ENCODE results near the gene DRAXIN. TPM values are rescaled to one million over a fixed set of nuclear protein-coding genes. Genes with fewer than 3 reads are reported as not detected.

Gene DRAXIN
- total RNA-seq, 1 donor from 2014 or later = 0.08 TPM

DNA sequence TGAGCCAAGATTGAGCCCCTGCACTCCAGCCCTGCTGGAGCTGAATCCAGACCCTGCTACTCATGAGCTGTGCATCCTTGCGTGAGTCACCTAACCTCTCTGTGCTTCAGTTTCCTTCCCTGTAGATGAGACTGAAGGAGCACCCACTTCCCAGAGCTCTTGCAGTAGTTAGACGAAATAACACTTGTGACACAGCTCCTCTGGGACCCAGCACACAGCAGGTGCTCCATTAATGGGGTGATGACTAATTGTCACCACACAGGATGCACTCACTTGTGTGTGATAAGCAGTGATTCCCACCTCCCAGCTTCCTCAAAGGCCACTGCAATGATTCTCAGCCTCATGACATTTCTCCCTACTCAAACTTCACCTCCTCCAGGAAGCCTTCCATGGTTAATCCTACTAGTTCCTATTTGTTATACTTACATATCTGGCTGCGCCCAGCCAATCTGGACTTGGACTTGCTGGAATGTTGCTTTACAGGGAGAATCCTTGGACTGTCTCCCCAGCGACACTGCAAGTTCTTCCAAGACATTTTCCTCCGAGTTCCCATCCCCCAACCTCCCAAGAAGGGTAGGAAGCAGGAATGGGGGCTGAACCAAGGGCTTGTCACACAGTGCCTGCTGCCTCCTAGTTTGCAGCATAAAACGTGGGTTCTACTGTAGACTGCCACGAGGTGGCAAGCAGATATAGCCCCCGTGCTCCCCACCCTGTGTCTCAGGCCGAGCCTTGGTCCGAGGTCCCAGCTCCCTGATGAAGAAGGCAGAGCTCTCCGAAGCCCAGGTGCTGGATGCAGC lies 17.2 kb downstream of the DRAXIN start:
- no peak for DNase-seq (ENCODE audit: low spot score)

DNA sequence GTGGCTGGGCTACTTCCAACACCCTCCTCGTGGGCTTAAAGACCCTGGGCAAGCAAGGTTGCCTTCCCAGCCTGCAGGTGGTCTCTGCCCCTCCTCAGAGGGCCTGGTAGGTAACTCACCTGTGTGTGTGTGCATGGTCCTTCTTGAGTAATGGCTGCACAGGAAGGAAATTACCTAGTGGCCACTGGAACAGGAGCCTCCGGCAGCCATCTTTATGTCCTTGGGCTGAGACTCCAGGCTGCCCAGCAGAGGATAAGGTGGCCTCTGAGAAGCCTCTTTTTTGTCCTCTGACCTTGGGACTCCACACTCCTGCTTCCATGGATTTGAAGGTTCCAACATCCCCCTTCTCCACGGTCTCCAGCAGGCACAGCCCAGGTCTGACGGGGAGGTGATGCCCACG lies 20.0 kb downstream of the DRAXIN start:
- DNase-seq (ENCODE audit: low spot score) = no peak

GRCh38 chr1:11712285-11712684 lies 20.8 kb downstream of the DRAXIN start:
- no peak for DNase-seq (ENCODE audit: low spot score)

GRCh38 chr1:11713095-11713494 lies 21.6 kb downstream of the DRAXIN start:
- DNase-seq (ENCODE audit: low spot score) = no peak

GRCh38 chr1:11714831-11715575 lies 23.5 kb downstream of the DRAXIN start:
- no peak for DNase-seq (ENCODE audit: low spot score)

DNA sequence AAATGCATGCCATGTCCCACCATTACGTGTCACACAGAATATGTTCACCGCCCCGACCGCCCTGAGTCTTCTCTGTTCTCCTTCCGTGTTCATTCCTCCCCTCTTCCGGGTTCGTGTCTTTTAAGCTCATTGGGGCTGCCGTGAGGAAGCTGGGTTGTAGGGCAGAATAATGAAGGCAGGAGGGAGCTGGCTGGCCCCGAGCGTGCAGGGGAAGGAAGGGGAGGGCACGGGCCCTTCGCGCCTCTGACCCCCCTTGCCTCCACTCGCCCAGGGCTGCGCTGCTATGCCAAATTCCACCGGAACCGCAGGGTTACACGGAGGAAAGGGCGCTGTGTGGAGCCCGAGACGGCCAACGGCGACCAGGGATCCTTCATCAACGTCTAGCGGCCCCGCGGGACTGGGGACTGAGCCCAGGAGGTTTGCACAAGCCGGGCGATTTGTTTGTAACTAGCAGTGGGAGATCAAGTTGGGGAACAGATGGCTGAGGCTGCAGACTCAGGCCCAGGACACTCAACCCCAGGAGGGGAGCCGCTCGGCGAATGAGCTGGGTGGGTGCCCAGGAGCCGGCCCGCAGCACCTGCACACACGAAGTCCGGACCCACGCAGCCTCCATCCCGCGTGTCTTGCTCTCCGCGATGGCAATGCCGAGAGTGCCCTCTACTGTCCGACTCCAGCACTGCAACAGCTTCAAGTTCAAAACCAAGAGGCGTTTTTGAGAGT lies 28.0 kb downstream of the DRAXIN start:
- peak; percentile 89 for DNase-seq (ENCODE audit: low spot score)

DNA sequence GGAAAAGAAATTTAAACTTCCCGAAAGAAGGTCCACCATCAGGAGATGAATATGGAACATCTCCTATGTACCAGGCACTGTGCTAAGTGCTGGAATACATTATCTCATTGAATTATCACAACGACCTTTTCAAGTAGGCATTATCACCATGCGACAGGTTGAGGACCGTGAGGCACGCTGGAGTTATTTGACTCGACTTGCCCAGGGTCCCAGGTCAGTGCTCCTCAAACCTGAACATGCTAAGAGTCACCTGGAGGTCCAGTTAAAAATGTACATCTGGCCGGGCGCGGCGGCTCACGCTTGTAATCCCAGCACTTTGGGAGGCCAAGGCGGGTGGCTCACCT lies 28.5 kb downstream of the DRAXIN start:
- DNase-seq (ENCODE audit: low spot score) = no peak

- DNase-seq (ENCODE audit: low spot score) = no peak
Observed at GRCh38 chr1:11720525-11720924, 29.0 kb downstream of the DRAXIN start.

DNA sequence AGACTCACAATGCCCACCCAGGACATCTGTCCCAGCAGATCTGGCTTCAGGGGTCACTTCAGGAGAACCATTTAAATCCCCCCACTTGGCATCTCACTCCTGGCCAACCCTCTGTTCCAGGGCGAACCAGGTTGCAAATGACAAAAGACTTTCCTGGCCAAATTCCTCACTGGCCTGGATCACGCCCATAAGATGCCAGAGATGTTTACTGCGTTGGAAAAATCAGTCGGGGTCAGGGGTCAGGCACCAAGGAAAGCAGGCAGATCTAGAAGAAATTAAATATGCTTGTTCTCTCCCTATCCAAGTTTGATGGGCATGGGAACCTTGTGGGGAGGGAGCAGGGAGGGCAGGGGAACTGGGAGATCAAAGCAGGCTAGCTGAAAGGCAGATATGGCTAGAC lies 29.8 kb downstream of the DRAXIN start:
- DNase-seq (ENCODE audit: low spot score) = no peak

- no peak for DNase-seq (ENCODE audit: low spot score)
Observed at GRCh38 chr1:11722538-11722937, 31.0 kb downstream of the DRAXIN start.

- DNase-seq (ENCODE audit: low spot score) = no peak
Observed at GRCh38 chr1:11725616-11726015, 34.1 kb downstream of the DRAXIN start.

- DNase-seq (ENCODE audit: low spot score) = no peak
Observed at GRCh38 chr1:11727119-11727518, 35.6 kb downstream of the DRAXIN start.

- no peak for DNase-seq (ENCODE audit: low spot score)
Observed at GRCh38 chr1:11728126-11728806, 36.8 kb downstream of the DRAXIN start.

DNA sequence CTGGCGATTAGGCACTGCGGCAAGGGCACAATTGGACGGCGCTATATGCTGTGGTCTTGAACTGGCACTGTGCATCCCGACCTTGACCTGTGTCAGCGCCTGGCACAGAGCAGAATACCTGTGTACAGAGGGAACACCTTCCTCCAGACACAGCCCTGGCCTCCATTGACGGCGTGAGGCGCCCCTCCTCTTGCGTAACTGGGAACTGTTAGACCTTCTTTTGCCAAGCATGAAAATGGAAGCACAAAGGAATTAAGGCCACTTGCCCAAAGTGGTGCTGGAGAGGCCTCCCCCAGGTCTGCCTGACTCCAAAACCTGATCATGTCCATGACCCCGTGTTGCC lies 37.6 kb downstream of the DRAXIN start:
- DNase-seq (ENCODE audit: low spot score) = no peak

- DNase-seq (ENCODE audit: low spot score) = no peak
Observed at GRCh38 chr1:11729498-11730428, 38.3 kb downstream of the DRAXIN start.

- no peak for DNase-seq (ENCODE audit: low spot score)
Observed at GRCh38 chr1:11730429-11730891, 39.0 kb downstream of the DRAXIN start.

DNA sequence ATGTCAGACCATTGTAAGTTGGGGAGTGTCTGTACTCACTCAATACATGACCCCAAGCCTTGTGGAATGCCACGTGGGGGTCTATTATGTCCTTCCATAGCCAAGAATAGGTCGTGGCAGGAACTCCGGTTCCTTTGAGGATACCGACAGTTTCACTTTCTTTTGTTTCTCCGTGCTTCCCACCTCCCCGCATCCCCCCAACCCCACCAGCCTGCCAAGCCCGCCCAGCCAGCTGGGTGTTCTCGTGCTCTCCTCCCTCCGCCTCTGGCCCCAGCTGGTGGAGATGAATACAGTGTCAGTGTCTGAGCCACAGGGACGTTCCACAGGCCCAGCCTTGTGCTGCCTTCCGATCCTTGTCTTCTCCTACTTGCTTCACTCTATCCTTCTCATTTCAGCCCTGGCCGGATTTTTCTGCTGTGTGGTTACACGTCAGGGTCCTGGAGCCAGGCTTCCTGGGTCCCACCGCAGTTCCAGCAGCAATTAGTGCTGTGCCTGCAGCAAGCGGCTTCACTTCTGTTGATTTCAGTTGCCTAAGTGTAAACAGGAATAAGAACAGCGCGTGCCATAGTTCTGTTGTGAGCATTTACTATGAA lies 40.3 kb downstream of the DRAXIN start:
- peak; percentile 80 for DNase-seq (ENCODE audit: low spot score)

DNA sequence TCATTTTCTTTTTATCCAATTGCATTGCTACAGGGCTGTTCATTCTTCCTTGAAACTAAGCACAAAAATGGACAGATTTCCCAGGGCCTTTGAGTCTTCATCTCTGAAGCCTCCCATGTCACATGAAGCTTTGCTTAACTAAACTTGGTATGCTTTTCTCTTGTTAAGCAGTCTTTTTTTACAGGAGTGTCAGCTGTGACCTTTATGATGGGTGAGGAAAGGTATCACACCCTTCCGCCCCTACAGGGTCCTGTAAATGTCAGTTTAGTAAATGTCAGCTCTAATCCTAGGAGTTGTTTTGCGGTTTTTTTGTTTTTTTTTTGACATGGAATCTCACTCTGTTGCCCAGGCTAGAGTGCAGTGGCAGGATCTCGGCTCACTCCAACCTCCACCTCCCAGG lies 41.8 kb downstream of the DRAXIN start:
- DNase-seq (ENCODE audit: low spot score) = no peak

- DNase-seq (ENCODE audit: low spot score) = no peak
Observed at GRCh38 chr1:11735531-11735853, 44.0 kb downstream of the DRAXIN start.

DNA sequence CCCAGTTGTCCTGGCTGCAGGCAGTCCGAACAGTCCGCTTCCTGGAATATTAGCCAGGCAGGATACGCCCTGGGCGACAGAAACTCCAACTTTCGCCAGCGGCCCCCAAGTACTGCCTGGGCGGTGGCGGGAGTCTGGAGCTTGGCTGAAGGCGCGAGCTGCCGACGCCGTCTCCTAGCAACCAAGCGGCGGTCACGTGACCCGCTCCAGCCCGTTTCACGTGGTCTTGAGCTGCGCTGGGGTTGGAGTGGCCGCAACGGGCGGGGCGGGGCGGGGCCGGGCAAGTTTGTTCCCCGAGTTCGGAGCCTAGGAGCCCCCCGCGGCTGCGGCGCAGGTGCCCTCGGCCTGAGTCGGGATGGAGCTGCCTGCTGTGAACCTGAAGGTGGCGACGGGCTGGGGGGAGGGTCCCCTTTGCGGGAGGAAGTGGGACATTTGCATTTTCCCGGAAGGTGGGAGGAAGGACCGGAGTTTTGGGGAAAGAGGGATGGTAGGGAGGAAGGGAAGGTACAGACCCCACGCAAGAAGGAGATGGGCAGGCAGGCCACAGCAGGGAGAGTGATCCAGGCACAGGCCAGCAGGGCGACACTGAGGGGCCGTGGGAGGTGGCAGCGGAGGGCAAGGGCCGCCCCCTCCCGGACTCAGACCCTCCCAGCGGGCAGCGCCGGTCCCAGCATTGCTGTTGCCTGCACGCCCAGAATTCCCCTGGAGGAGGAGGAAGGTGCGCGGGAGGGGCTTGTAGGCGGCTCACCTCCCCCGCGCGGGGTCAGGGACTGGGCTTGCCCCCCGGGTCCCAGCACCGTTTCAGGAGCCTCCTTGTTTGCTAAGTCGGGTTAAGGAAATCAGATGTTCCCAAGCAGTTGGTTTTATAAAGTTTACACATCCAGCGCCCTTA lies 44.6 kb downstream of the DRAXIN start, which contains the start of gene AGTRAP:
Gene AGTRAP (plus strand): TSS at position 283 of the 892 bp plus-strand sequence. CDS start 73 bp downstream, at position 356.
- DNase-seq (ENCODE audit: low spot score) = peak; percentile 96
